22Rv1 (cell line): Measurements from ENCODE around the gene LHPP.

Source experiments
- H3K27ac ChIP-seq: fragments of 450-650 bp; 2 replicates; pipeline ENCODE4 v1.5.1; 2017
- ZFX ChIP-seq: fragments of 450-650 bp; IDR thresholded peaks from 2 replicates; pipeline ENCODE4 v1.6.1; 2017; ENCODE audit warnings: antibody characterized with exemption, borderline replicate concordance
- TF ChIP-seq, protein P1 (sequence below): fragments of 450-650 bp; IDR thresholded peaks from 2 replicates; pipeline ENCODE4 v1.5.1; 2017; ENCODE audit warnings: mild to moderate bottlenecking

LHPP gene

DNA sequence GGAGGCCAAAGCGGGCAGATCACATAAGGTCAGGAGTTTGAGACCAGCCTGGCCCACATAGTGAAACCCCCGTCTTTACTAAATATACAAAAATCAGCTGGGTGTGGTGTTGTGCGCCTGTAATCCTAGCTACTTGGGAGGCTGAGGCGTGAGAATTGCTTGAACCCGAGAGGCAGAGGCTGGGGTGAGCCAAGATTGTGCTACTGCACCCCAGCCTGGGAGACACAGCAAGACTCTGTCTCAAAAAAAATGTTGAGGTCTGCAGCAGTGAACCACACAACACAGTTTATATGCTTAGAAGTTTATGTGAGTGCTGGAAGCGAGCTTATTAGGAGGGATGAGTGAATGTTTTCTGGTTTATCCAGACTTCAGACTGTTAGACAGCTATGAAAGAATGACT, 10.4 kb downstream of the LHPP start:
- H3K27ac ChIP-seq: no peak overlapping the region
- TF ChIP-seq, protein P1, sequence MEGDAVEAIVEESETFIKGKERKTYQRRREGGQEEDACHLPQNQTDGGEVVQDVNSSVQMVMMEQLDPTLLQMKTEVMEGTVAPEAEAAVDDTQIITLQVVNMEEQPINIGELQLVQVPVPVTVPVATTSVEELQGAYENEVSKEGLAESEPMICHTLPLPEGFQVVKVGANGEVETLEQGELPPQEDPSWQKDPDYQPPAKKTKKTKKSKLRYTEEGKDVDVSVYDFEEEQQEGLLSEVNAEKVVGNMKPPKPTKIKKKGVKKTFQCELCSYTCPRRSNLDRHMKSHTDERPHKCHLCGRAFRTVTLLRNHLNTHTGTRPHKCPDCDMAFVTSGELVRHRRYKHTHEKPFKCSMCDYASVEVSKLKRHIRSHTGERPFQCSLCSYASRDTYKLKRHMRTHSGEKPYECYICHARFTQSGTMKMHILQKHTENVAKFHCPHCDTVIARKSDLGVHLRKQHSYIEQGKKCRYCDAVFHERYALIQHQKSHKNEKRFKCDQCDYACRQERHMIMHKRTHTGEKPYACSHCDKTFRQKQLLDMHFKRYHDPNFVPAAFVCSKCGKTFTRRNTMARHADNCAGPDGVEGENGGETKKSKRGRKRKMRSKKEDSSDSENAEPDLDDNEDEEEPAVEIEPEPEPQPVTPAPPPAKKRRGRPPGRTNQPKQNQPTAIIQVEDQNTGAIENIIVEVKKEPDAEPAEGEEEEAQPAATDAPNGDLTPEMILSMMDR: no peak
- TF ChIP-seq ZFX: no peak

DNA sequence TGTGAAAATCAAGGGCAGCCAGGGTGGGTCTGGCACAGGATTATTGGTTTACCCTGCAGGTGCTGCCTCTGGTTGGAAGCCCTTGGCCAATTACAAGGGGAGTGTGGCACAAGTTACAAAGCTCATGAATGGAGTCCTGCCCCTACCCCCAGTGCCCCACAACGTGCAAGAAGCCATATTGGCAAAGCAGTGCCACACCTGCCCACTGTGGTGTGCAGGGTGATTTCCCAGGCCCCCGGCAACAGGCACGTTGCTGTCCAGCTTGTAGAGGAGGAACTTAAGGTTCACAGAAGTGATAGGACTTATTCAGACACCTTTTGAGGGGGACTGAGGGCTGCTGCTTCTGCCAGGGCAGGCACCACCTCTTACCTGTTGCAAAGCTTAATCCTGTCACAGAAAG, 11.4 kb downstream of the LHPP start:
- H3K27ac ChIP-seq: no peak overlapping the region
- TF ChIP-seq ZFX: no peak
- TF ChIP-seq, protein P1: no peak

DNA sequence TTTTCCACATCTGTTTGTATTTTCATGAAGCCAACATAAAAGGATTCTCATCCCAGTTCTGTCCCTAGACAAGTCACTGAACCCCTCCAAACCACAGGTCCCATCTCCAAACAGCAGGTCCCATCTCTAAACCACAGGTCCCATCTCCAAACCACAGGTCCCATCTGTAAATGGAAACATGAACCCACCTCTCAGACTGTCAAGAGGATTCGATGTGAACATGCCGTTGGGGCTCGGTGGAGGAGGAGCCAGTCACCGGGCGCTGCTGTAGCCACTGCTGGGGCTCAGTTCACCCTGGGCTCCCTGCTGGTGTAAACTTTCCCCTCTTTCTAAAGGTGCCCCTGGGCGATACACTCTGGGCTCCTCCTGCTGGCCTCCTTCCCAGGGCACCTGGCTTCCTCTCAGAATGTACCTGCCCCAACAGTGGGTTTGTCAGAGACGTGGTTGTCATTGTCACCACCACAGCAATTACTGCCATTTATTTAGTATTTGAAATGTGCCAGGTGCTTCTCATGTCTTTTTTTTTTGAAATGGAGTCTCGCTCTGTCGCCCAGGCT, 13.0 kb downstream of the LHPP start:
- TF ChIP-seq, protein P1: no peak
- no peak for TF ChIP-seq ZFX
- no peak overlapping the region for H3K27ac ChIP-seq

DNA sequence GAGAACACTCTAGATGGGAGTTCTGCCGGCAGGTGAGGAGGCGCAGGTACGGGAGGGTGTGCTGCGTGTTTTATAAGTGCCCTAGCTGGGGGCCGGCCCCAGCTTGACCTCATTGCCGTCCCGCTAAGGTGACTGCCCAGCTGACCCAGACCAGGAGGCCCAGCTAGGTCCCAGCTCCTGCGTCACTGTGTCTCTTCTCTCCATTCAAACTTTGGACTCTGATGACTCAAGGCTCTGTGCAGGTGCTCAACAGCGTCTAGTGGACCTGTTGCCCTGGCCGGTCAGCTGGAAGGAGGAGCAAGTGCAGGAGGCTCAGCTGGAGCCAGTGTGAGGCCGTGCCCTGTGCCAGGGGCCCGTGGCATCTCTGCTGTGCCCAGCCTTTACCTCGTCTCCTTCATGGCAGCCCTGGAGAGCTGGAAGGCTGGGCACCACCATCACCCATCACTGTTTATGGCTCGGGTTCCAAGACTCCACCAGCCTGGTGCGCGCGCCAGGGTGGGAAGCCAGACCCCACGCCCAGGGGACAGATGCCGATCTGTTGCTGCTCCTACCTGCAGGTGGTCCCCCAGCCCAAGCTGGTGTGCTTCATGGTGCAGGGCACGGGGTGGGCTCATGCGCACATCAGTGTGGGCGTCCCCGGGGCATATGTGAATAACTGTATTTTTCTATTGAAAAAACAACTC, 14.6 kb downstream of the LHPP start:
- TF ChIP-seq ZFX: no peak
- TF ChIP-seq, protein P1: no peak
- no peak overlapping the region for H3K27ac ChIP-seq

DNA sequence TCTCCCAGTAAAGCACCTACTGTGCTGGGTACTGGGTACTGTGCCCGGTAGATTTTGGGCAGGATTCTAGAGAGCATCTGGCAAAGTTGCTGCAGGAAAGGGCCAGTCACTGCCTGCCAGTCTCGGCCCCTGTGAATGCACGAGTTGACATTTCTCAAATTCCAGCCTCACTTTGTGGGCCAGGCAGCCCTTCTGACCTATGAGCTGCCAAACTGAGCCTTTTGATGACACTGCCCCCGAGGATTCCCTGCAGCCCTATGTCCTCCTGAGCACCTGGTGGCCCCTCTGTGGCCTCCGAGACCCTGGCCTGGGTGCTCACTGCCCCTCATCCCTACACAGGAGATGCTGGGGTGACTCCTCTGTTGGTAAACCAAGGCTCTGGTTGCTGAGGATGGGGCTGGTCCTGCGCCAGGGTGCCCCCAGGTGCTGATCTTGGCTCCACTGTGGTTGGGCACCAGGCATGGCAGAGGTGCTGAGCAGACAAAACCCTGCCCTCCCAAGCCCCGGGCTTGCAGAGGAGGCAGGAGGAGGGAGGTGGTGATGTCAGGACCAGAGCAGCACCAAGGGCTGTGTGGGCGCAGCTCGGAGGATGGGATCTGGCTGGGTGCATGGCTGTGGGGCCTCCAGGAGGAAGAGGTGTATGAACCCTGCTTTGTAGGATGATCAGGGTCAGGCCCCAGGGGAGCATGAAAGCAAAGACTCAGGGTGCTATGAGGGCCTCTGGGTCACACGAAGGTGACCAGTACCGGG, 16.2 kb downstream of the LHPP start:
- TF ChIP-seq, protein P1: no peak
- TF ChIP-seq ZFX: no peak
- H3K27ac ChIP-seq: no peak overlapping the region

DNA sequence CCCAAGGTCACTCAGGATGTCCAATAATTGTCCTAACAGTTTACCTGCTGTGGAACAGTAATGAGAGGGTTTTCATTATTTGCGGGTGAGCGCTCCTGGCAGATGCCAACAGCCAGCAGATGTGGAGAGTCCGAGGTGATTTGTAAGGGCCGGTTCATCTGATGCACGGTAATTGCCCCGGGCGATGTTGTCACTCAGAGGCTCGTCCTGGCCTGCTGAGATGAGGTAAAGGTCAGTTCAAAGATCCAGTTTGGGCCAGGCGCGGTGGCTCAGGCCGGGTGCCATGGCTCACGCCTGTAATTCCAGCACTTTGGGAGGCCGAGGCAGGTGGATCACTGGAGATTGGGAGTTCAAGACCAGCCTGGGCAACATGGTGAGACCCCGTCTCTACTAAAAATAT, 16.9 kb downstream of the LHPP start:
- TF ChIP-seq, protein P1: no peak
- no peak for TF ChIP-seq ZFX
- no peak overlapping the region for H3K27ac ChIP-seq

DNA sequence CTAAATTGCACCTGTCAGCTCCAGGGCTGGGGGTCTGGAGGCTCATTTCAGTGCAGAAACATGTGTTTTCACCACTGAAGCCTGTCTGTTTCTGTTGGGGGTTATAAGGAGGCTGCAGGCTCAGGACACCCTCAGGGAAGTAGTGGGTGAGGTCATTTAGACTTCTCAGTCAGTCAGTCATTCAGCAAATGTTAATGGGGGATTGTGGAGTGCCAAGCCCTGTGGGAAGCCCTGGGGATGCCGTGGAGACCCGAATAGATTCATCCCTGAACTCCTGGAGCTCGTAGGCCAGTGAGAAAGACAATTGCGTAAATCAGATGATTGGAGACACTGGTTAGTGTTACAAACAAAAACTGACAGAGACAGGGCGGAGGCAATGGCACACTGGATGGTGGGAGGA, 19.2 kb downstream of the LHPP start:
- no peak for TF ChIP-seq ZFX
- TF ChIP-seq, protein P1: no peak
- H3K27ac ChIP-seq: no peak overlapping the region
